HFF-Myc (cell line): ENCODE data around the gene COL8A1.

Experiments
- DNase-seq: peaks from one replicate; pipeline ENCODE4 v3.0.0-alpha.2; 2011; ENCODE audit warnings: low read depth; ENCODE audit errors: extremely low read depth
- H3K4me3 ChIP-seq: replicated peaks from 2 replicates; pipeline ENCODE4 v1.5.1; 2011; ENCODE audit warnings: low read depth, mild to moderate bottlenecking, control low read depth, low read length
- CTCF ChIP-seq: IDR thresholded peaks from 2 replicates; pipeline ENCODE4 v1.5.1; 2012; ENCODE audit warnings: mild to moderate bottlenecking, low read depth, low read length, control low read depth; ENCODE audit errors: missing control alignments

Gene COL8A1

GRCh38 chr3:99620077-99620767 lies 18.2 kb upstream of the COL8A1 start:
- DNase-seq = no peak
- H3K4me3 ChIP-seq = no peak overlapping the region
- TF ChIP-seq CTCF = no peak

- H3K4me3 ChIP-seq = no peak overlapping the region
- peak; percentile 17 for DNase-seq
- no peak for TF ChIP-seq CTCF
These were observed 17.4 kb upstream of the COL8A1 start for GRCh38 chr3:99620976-99621375.

GRCh38 chr3:99624496-99625236 lies 13.7 kb upstream of the COL8A1 start:
- no peak for TF ChIP-seq CTCF
- no peak for DNase-seq
- no peak overlapping the region for H3K4me3 ChIP-seq

GRCh38 chr3:99625237-99625622 lies 13.2 kb upstream of the COL8A1 start:
- no peak overlapping the region for H3K4me3 ChIP-seq
- no peak for TF ChIP-seq CTCF
- DNase-seq = no peak

- no peak for TF ChIP-seq CTCF
- DNase-seq = peak; percentile 83
- no peak overlapping the region for H3K4me3 ChIP-seq
These were observed 12.6 kb upstream of the COL8A1 start for GRCh38 chr3:99625643-99626416.

- no peak for DNase-seq
- H3K4me3 ChIP-seq = no peak overlapping the region
- no peak for TF ChIP-seq CTCF
These were observed 12.0 kb upstream of the COL8A1 start for GRCh38 chr3:99626417-99626788.
